ENCODE data around the gene AP5M1. TPM values are rescaled to one million over a fixed set of nuclear protein-coding genes. Genes with fewer than 3 reads are reported as not detected.
A peak's percentile ranks its signal among the peaks of the same experiment; 100 is the strongest.
"Not testable (repeated sequence)": the region's sequence is repeated elsewhere in the genome, so short reads cannot be mapped to it uniquely, and the experiment has no call there.

Gene AP5M1
- total and polyA plus RNA-seq, 2 of the 13 experiments (the other 11 are each of a cell fraction or from before 2014, with no cell fraction given), result 14.8 to 35.0 TPM

- no peak for TF ChIP-seq MIER3 (CRISPR knock-in tag; IDR thresholded peaks at IDR 0.05; ENCODE audit: borderline replicate concordance)
These were observed 13.9 kb upstream of the AP5M1 start (continued) for GRCh38 chr14:57254884-57255283.

GRCh38 chr14:57258221-57258620 is 10.6 kb upstream of the AP5M1 start:
- H3K4me3 ChIP-seq (replicated peaks in 1 of 3; ENCODE audit: insufficient read depth in 1 of 3, low read depth in 2 of 3, low read length in 3 of 3); H3K27ac ChIP-seq (ENCODE audit: extremely low read length, insufficient read depth, low read length); H2AFZ ChIP-seq (ENCODE audit: low read length); H3K27me3 ChIP-seq (ENCODE audit: control insufficient read depth in 1 of 2, insufficient read depth in 2 of 2, low read length in 2 of 2); H4K20me1 ChIP-seq (ENCODE audit: insufficient read depth, low read length); FAIRE-seq; in situ Hi-C loops (cut with HindIII; ENCODE audit: extremely low pct_ligation_motif_present, low pct_unique_long_range_greater_than_20kb); POLR2A ChIA-PET; ATAC-seq; H3K36me3 ChIP-seq (replicated peaks in 1 of 2; ENCODE audit: control insufficient read depth in 1 of 2, insufficient read depth in 2 of 2, low read length in 2 of 2); intact Hi-C loops (cut with micrococcal nuclease; ENCODE audit: unreplicated experiment); H3K4me2 ChIP-seq (ENCODE audit: low read depth, low read length); CTCF ChIA-PET (ENCODE audit: low intra/inter-chr PET ratio, low total read pairs); DNase-seq (ENCODE audit: low spot score); H3K4me1 ChIP-seq (ENCODE audit: insufficient read depth, low read length); H3K9me3 ChIP-seq (ENCODE audit: low read length); BruUV-seq (replicated peaks); H3K9ac ChIP-seq (ENCODE audit: insufficient read depth, low read depth, low read length): not testable (repeated sequence)
- TF ChIP-seq ZMYM3 (CRISPR knock-in tag; IDR thresholded peaks at IDR 0.05), result peak; percentile 29; the same call in 1 of the 2 replicates
- H3K79me2 ChIP-seq (ENCODE audit: insufficient read depth, low read length), result peaks cover 65% of the 10 kb centered on the region
- WGBS (ENCODE audit: low lambda C conversion rate), result 96% methylated on average over 2 of the region's 2 CpGs

GRCh38 chr14:57259672-57260071 is 9.1 kb upstream of the AP5M1 start:
- H3K36me3 ChIP-seq (replicated peaks in 1 of 2; ENCODE audit: control insufficient read depth in 1 of 2, insufficient read depth in 2 of 2, low read length in 2 of 2), result 0 out of 5 replicates have a peak, but pooled peaks cover 0 to 5% of the 10 kb centered on the region in 2 experiments
- POLR2A ChIA-PET, result no interaction called here
- in situ Hi-C loops (cut with HindIII; ENCODE audit: extremely low pct_ligation_motif_present, low pct_unique_long_range_greater_than_20kb) (no loop called here), intact Hi-C loops (cut with micrococcal nuclease; ENCODE audit: unreplicated experiment) (no loop called here)
- no peak overlapping the region for H3K4me3 ChIP-seq (replicated peaks in 1 of 3; ENCODE audit: insufficient read depth in 1 of 3, low read depth in 2 of 3, low read length in 3 of 3)
- no peaks in the 10 kb centered on the region for H3K27me3 ChIP-seq (ENCODE audit: control insufficient read depth in 1 of 2, insufficient read depth in 2 of 2, low read length in 2 of 2)
- DNase-seq (ENCODE audit: low spot score) (no peak), ATAC-seq (no peak), FAIRE-seq (no peak)
- H2AFZ ChIP-seq (ENCODE audit: low read length), result no peak overlapping the region
- H3K79me2 ChIP-seq (ENCODE audit: insufficient read depth, low read length), result peaks cover 66% of the 10 kb centered on the region
- peaks cover 4% of the 10 kb centered on the region; the same call in 1 of the 2 replicates for H4K20me1 ChIP-seq (ENCODE audit: insufficient read depth, low read length)
- no peak overlapping the region for H3K27ac ChIP-seq (ENCODE audit: extremely low read length, insufficient read depth, low read length)
- H3K9me3 ChIP-seq (ENCODE audit: low read length), result no peaks in the 10 kb centered on the region
- CTCF ChIA-PET (ENCODE audit: low intra/inter-chr PET ratio, low total read pairs), result no interaction called here
- no TSS peak for BruUV-seq (replicated peaks)
- TF ChIP-seq, protein P1, sequence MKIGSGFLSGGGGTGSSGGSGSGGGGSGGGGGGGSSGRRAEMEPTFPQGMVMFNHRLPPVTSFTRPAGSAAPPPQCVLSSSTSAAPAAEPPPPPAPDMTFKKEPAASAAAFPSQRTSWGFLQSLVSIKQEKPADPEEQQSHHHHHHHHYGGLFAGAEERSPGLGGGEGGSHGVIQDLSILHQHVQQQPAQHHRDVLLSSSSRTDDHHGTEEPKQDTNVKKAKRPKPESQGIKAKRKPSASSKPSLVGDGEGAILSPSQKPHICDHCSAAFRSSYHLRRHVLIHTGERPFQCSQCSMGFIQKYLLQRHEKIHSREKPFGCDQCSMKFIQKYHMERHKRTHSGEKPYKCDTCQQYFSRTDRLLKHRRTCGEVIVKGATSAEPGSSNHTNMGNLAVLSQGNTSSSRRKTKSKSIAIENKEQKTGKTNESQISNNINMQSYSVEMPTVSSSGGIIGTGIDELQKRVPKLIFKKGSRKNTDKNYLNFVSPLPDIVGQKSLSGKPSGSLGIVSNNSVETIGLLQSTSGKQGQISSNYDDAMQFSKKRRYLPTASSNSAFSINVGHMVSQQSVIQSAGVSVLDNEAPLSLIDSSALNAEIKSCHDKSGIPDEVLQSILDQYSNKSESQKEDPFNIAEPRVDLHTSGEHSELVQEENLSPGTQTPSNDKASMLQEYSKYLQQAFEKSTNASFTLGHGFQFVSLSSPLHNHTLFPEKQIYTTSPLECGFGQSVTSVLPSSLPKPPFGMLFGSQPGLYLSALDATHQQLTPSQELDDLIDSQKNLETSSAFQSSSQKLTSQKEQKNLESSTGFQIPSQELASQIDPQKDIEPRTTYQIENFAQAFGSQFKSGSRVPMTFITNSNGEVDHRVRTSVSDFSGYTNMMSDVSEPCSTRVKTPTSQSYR (CRISPR knock-in tag; IDR thresholded peaks at IDR 0.05; ENCODE audit: borderline replicate concordance), result no peak
- TF ChIP-seq, protein P2, sequence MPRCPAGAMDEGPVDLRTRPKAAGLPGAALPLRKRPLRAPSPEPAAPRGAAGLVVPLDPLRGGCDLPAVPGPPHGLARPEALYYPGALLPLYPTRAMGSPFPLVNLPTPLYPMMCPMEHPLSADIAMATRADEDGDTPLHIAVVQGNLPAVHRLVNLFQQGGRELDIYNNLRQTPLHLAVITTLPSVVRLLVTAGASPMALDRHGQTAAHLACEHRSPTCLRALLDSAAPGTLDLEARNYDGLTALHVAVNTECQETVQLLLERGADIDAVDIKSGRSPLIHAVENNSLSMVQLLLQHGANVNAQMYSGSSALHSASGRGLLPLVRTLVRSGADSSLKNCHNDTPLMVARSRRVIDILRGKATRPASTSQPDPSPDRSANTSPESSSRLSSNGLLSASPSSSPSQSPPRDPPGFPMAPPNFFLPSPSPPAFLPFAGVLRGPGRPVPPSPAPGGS (CRISPR knock-in tag; IDR thresholded peaks at IDR 0.05), result no peak
- TF ChIP-seq FOXK1 (CRISPR knock-in tag; IDR thresholded peaks at IDR 0.05; ENCODE audit: borderline replicate concordance, low read depth) (no peak), ZNF564 (CRISPR knock-in tag; IDR thresholded peaks at IDR 0.05) (no peak), ZNF484 (CRISPR knock-in tag; IDR thresholded peaks at IDR 0.05; ENCODE audit: borderline replicate concordance, low read depth) (no peak), CSRNP2 (CRISPR knock-in tag; conservative IDR thresholded peaks at IDR 0.05; ENCODE audit: low read depth) (no peak)
- no peak overlapping the region for H3K9ac ChIP-seq (ENCODE audit: insufficient read depth, low read depth, low read length)
- H3K4me2 ChIP-seq (ENCODE audit: low read depth, low read length), result no peak overlapping the region
- H3K4me1 ChIP-seq (ENCODE audit: insufficient read depth, low read length), result peaks cover 9% of the 10 kb centered on the region
- WGBS (ENCODE audit: low lambda C conversion rate), result 95% methylated on average over 1 of the region's 1 CpG
